ENCODE measurements around the gene BOD1L2.

Gene BOD1L2

DNA sequence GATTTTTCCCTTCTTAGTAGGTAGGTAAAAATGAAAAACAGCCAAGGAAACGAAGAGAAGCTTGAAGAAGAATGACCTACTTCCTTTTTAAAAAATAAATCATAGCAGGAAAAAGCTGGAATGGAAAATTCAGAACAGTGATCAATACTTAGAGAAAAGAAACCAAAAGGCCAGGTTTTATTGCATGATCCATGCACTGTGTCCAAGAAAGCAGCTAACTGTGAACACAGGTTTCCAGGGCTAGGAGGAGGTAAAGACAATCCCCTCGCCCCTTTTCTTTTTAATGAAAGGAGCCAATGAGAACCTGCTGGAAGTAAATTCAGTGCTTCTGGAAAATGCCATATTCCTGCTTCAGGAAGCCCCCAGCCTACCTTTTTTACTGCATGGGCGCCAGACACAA is 47.2 kb downstream of the BOD1L2 start:
- no peak overlapping the region for H3K4me3 ChIP-seq (ENCODE audit: low read depth, low read length)
- in situ Hi-C loops (cut with HindIII; ENCODE audit: low sequenced_read_pairs) = no loop called here
- DNase-seq (ENCODE audit: low read depth) = no peak
- TF ChIP-seq, protein P1, sequence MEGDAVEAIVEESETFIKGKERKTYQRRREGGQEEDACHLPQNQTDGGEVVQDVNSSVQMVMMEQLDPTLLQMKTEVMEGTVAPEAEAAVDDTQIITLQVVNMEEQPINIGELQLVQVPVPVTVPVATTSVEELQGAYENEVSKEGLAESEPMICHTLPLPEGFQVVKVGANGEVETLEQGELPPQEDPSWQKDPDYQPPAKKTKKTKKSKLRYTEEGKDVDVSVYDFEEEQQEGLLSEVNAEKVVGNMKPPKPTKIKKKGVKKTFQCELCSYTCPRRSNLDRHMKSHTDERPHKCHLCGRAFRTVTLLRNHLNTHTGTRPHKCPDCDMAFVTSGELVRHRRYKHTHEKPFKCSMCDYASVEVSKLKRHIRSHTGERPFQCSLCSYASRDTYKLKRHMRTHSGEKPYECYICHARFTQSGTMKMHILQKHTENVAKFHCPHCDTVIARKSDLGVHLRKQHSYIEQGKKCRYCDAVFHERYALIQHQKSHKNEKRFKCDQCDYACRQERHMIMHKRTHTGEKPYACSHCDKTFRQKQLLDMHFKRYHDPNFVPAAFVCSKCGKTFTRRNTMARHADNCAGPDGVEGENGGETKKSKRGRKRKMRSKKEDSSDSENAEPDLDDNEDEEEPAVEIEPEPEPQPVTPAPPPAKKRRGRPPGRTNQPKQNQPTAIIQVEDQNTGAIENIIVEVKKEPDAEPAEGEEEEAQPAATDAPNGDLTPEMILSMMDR (IDR thresholded peaks at IDR 0.05; ENCODE audit: low read depth, low read length, missing control alignments) = no peak

DNA sequence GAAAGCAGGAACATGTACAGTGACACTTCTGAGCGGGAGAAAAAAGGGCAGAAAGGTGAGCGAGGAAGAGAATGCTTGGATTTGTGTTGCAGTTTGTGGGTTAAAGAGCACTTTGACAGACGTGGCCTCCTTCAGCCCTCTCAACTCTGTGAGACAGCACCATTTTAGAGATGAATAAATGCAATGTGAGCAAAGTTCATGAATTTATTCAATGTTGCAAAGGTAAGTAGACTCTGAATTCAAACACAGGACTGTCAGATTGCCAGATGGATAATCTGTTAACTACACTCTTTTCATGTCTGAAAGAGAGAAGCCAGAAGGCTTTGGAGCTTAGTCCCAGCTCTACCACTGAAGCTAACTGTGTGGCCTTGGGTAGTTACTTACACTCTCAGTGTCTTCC is 47.7 kb downstream of the BOD1L2 start:
- TF ChIP-seq, protein P1 (IDR thresholded peaks at IDR 0.05; ENCODE audit: low read depth, low read length, missing control alignments) = no peak
- no peak overlapping the region for H3K4me3 ChIP-seq (ENCODE audit: low read depth, low read length)
- in situ Hi-C loops (cut with HindIII; ENCODE audit: low sequenced_read_pairs) = no loop called here
- DNase-seq (ENCODE audit: low read depth) = no peak

- TF ChIP-seq, protein P1 (IDR thresholded peaks at IDR 0.05; ENCODE audit: low read depth, low read length, missing control alignments) = no peak
- in situ Hi-C loops (cut with HindIII; ENCODE audit: low sequenced_read_pairs) = no loop called here
- DNase-seq (ENCODE audit: low read depth) = no peak
- no peak overlapping the region for H3K4me3 ChIP-seq (ENCODE audit: low read depth, low read length)
Measured at GRCh38 chr18:57195341-57195740, 48.5 kb downstream of the BOD1L2 start.

GRCh38 chr18:57197261-57197660 is 50.4 kb downstream of the BOD1L2 start:
- in situ Hi-C loops (cut with HindIII; ENCODE audit: low sequenced_read_pairs) = no loop called here
- TF ChIP-seq, protein P1 (IDR thresholded peaks at IDR 0.05; ENCODE audit: low read depth, low read length, missing control alignments) = no peak
- no peak overlapping the region for H3K4me3 ChIP-seq (ENCODE audit: low read depth, low read length)
- no peak for DNase-seq (ENCODE audit: low read depth)

DNA sequence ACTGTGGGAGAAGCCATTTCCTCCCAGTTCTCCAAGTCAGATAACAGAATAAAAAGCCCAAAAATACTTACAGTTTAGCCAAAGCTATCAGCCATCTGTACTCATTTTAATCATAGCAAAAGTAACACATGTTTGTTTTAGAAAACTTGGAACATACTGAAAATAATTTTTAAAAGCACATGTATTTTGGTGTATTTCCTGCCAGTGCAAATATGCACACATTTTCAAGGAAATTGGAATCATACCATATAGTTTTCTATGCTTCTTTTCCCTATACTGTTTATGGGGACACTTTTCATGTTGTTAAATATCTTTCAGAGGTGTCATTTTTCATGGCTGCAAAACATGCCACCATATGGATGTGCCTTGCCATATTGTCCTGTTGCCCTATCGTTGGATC is 51.2 kb downstream of the BOD1L2 start:
- no peak overlapping the region for H3K4me3 ChIP-seq (ENCODE audit: low read depth, low read length)
- DNase-seq (ENCODE audit: low read depth) = no peak
- TF ChIP-seq, protein P1 (IDR thresholded peaks at IDR 0.05; ENCODE audit: low read depth, low read length, missing control alignments) = no peak
- in situ Hi-C loops (cut with HindIII; ENCODE audit: low sequenced_read_pairs) = no loop called here

Measured in astrocyte of the cerebellum (primary cell).